ENCODE results near the gene SLC9A4.

Gene SLC9A4

GRCh38 chr2:102499558-102499957 lies 26.5 kb downstream of the SLC9A4 start:
- no peak for DNase-seq (ENCODE audit: low read depth)

DNA sequence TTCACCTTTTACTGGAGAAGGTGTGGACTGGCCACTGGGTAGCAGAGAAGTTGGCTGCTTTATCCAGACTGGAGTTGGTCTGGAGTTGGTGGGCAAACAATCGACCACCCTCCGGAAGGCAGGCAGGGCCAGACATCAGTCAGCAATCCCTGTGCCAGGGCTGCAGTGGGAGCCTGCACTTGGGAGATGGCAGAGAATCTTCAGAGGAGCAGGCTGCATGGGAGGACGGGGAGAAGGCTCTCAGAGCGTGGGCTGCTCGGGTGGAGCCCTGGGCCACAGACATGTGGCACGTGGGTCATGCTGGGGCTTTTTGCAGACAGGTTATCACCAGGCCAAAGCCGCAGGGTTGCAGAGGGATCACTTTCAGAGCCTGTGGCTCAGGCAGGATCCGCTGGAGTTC lies 29.6 kb downstream of the SLC9A4 start:
- DNase-seq (ENCODE audit: low read depth): no peak

DNA sequence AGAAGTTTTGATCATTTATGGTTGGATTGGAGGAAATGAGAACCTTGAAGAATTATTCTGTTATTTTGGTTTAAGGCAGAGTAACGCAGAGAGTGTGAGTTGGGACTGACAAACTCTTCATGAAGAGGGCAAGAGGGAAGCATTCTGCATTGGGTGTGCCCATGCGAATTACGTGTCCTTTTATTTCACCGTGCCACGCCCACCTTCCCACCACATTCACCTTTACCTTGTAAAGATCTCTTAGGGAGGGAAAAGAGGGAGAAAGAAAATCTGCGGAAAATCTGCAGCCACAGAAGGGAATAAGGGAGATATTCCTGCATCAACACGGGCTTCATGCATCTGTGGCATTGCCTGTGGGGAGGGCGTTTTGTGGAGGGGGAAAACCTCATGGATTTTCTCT lies 31.8 kb downstream of the SLC9A4 start:
- DNase-seq (ENCODE audit: low read depth): no peak

DNA sequence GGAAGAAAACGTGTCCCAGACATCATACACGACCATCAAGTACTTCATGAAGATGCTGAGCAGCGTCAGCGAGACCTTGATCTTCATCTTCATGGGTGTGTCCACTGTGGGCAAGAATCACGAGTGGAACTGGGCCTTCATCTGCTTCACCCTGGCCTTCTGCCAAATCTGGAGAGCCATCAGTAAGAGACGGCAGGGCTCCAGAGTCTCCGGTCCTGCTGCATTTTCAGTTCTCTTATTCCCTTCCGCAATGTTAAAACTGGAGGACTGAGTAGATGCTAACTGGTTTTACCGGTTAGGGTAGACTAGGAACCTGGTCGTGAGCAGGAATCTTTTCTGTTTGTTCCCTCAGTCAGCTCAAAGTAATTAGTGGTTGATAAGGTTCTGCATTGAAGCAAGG lies 32.3 kb downstream of the SLC9A4 start:
- DNase-seq (ENCODE audit: low read depth): no peak

DNA sequence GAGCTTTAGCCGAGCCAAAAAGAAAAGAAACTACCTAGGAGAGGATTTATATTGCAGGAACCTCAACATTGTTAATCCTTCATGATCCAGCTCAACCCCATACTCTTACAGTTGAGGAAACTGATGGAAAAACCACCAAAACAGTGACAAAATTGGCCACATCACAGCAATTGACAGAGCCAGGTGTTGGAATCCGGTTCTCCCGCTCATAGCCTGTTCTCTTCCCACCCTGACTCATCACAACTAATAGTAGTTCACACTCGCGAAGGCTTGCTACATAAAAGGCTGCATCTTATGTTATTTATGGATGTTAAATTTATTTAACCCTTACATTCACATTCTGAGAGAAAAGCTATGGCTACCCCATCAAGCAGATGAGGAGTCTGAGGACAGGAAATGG lies 33.7 kb downstream of the SLC9A4 start:
- no peak for DNase-seq (ENCODE audit: low read depth)

DNA sequence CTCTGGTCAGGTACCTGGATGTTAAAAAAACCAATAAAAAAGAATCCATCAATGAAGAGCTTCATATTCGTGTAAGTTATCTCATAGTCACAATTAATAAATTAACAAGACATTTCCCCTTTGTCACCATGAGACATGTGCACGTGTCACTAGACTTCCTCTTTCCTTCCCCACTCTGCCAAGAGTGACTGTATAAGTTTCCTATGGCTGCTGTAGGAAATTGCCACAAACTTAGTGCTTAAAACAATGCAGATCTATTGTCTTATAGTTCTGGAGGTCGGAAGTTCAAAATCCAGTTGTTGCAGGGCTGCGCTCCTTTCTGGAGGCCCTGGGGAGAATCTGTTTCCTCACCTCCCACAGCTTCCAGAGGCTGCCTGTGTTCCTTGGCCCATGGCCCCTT lies 35.8 kb downstream of the SLC9A4 start:
- DNase-seq (ENCODE audit: low read depth): no peak

GRCh38 chr2:102509749-102510148 lies 36.7 kb downstream of the SLC9A4 start:
- DNase-seq (ENCODE audit: low read depth): peak; percentile 53

DNA sequence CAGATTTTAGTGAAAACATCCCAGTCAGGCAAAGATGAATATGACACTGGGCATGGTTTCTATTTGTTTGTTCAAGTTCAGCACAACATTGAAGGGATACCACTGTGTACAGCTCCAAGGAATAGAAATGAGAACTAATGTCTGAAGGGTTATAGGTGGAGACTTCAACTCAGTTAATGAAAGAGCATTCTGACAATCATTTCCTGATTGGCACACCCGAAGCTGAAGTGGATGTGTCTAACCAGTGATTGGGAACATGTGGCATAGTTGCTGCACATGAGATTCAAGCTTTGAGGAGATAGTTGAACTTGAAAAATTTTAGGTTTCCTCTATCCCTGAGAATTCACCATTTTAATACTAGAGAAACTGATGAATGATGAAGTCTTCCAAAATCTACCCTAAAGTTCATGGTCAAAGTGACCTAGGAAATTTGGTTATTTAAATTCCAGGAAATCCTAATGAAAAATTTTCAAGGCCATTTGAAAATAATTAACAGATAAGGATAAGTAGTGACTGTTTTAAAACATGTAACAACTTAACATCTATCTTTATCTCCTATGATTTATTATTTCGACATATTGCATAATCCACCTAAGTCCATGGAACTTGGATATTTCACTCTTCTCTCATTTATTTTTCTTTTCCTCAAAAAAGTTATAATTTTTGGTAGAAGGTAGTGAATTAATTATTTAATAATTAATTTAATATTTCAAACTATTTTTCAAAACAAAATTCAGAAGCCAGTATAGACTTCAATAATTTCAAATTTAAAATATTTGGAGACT lies 38.0 kb downstream of the SLC9A4 start:
- no peak for DNase-seq (ENCODE audit: low read depth)

- no peak for DNase-seq (ENCODE audit: low read depth)
These were observed 39.1 kb downstream of the SLC9A4 start for GRCh38 chr2:102512161-102512560.

- DNase-seq (ENCODE audit: low read depth): no peak
These were observed 40.4 kb downstream of the SLC9A4 start for GRCh38 chr2:102513355-102513939.

- peak; percentile 96 for DNase-seq (ENCODE audit: low read depth)
These were observed 41.2 kb downstream of the SLC9A4 start for GRCh38 chr2:102514061-102514785.

DNA sequence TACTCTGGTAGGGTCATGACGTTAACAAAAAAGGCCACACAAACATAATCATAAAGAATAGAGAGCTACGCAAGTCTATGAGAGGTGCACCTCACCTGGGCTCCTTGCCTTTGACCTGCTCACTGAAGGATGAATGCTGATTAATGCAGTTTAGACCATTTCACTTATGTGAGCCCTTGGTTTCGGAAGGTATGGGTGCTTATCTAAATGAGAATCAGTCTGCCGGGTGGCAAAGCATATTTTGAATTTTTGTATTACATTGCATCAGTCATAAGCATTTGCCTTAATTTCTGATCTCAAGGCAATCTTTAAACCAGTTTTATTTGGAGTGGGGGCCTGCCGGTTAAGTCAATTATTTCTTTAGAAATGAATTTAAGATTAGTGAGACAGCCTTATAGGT lies 42.8 kb downstream of the SLC9A4 start:
- no peak for DNase-seq (ENCODE audit: low read depth)

DNA sequence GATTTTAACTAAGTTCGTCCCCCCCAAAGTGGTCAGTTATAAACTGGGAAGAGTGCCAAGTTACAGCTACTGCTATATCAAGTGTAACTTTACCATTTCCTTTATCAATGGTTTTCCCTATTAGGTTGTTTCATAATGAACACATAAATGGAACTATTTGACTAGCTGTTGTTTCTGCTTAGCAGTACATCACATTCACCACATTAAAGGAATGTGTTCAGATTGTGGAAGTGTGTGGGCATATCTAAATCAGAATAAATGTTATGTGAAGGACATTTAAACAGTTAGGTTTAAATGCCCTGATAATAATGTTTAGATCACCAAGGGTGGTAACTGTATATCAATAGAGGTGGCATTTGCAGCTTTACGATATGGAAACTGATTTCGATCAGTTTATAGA lies 45.1 kb downstream of the SLC9A4 start:
- no peak for DNase-seq (ENCODE audit: low read depth)

GRCh38 chr2:102520009-102520408 lies 47.0 kb downstream of the SLC9A4 start:
- peak; percentile 44 for DNase-seq (ENCODE audit: low read depth)

GRCh38 chr2:102520801-102521200 lies 47.8 kb downstream of the SLC9A4 start:
- peak; percentile 23 for DNase-seq (ENCODE audit: low read depth)

- DNase-seq (ENCODE audit: low read depth): no peak
These were observed 49.1 kb downstream of the SLC9A4 start for GRCh38 chr2:102522162-102522561.

GRCh38 chr2:102522890-102523289 lies 49.9 kb downstream of the SLC9A4 start:
- no peak for DNase-seq (ENCODE audit: low read depth)

GRCh38 chr2:102523651-102524050 lies 50.6 kb downstream of the SLC9A4 start:
- DNase-seq (ENCODE audit: low read depth): no peak

DNA sequence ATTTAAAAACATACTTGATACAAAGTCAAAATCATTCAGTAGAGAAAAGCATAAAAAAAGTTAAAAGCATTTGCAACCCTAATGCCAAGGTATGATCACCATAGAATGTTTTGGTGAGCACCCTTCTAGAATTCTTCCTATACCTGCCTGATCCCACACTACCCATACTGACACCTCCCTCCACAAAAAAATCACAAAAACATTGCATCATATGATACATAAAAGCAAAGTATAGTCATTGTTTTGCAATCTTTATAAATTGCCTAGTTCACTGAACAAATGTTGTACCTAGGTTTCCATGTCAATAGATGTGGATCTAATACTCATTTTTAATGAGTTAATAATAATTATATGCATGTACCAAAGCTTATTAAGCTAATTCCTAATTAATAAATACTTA lies 54.1 kb downstream of the SLC9A4 start:
- no peak for DNase-seq (ENCODE audit: low read depth)

DNA sequence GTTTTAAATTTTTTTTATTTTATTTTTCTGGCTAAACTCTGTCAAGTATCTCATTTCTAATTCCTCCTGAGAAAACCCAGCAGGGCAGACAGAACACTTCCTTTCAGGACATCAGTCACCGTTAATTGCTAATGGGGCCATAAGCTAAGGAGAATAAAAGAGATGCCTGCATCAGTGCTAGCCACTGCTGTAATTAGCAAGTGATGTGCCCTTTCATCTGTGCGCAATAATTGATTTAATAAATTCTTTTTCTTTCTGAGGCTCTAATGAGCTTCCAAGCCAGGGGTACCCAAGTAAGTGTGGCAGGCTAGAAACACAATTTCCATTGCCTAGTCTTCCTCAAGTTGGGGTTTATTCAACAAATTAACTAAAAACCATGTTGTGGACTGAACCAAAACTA lies 65.5 kb downstream of the SLC9A4 start:
- no peak for DNase-seq (ENCODE audit: low read depth)

DNA sequence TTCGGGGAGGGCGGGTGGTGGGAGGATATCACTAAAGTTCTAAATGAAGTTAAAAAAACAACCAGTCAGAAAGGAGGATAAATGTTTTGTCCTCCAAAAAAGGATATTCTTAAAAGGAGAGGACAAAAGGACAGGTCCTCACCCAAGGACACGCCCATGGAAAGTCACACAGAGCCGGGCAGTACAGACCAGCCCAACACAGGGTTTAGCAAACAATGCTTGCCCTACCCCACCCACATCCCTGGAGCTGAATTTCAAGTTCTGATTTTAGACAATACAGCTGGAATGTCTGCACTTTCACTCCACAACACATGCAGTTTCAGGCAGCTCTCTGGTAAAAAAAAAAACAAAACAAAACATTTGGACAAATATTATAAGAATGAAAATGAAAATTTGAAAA lies 67.9 kb downstream of the SLC9A4 start:
- no peak for DNase-seq (ENCODE audit: low read depth)

DNA sequence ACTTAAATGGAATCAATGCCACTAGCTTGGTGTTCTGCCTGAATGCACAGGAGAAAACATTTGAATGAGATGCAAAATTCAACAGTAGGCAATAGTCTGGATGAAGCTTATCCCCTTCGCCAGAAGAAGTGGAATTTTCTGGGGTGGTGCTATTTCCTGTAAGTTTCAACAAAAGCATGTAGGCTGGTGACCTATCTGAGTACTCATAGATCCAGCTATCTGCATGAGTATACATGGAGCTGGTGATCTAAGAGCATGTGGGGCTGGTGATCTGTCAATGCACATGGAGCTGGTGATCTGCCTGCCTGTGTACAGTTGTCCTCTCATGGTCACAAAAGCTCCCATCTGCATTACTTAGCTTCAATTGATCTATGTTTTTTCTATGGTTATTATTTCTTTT lies 71.2 kb downstream of the SLC9A4 start:
- DNase-seq (ENCODE audit: low read depth): no peak

- no peak for DNase-seq (ENCODE audit: low read depth)
These were observed 74.4 kb downstream of the SLC9A4 start for GRCh38 chr2:102547462-102547861.

Data from iris pigment epithelial cell (primary cell).